DMS153 (cell line): ENCODE results near the gene AP1S1.
A peak's percentile ranks its signal among the peaks of the same experiment; 100 is the strongest.

Experiments
- DNase-seq: peaks from one replicate; lab custom pipeline; 2025; lab: John Stamatoyannopoulos, UW

Gene AP1S1

DNA sequence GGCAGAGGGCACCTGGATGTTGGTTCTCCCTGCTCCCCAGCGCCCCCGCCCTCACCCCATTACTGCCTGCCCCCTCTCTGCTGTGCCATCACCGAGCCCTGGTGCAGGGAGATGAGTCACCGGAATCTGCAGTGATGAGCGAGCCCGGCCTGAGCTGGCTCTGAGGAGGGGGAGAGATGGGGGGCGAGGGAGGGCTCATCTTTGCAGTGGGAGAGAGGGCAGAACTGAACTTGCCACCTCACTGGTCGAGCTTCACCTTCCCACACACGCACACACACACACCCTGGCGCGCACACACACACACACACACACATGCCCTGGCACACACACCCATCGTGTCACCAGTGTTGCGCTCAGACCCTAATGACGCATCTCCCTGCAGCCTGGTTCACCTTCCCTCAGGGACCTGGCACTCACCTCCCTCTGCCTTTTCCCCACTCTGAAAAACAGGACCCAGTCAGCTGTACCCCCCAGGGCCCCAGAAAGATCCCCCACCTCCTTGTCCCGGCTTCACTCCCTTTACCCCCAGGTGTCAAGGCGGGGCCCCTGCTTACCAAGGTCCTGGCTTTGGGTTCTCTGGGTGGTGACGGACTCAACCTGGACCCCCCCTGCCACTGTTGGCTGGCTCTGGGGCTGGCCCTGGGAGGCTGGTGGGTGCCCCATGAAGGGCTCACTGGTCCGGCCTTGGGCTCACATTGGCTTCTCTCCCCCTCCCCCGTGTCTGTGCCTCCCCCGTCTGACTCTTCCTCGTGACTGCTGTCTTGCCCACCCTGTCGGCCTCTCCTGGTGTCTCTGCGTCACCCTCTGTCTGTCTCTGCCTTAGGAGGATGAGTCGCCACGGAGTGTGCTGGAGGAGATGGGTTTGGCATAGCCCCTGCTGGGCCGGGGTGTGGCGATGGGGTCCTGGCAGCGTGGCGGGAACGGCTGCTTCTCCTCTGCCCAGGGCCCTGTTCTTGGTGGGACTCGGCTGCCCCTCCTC, 5.7 kb downstream of the AP1S1 start:
- DNase-seq = no peak

DNA sequence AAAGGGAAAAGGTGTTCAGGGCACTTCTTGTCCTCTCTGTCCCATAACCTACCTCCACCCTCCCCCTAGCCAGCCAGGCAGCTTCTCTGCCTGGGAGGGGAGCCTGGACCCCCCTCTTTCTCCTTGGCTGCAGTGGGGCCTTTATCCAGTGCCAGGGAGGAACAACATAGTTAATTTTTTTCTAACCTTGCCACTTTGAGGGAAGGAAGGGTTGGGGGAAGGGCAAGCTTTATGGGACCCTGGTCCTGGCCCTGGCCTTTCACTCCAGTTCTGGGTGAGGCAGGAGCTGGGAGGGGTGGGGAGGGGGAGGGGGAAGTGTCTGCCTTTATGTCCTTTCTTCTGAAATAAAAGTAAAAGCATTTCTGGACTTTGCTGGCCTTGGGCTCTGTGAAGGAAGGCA, 6.6 kb downstream of the AP1S1 start:
- DNase-seq = no peak

DNA sequence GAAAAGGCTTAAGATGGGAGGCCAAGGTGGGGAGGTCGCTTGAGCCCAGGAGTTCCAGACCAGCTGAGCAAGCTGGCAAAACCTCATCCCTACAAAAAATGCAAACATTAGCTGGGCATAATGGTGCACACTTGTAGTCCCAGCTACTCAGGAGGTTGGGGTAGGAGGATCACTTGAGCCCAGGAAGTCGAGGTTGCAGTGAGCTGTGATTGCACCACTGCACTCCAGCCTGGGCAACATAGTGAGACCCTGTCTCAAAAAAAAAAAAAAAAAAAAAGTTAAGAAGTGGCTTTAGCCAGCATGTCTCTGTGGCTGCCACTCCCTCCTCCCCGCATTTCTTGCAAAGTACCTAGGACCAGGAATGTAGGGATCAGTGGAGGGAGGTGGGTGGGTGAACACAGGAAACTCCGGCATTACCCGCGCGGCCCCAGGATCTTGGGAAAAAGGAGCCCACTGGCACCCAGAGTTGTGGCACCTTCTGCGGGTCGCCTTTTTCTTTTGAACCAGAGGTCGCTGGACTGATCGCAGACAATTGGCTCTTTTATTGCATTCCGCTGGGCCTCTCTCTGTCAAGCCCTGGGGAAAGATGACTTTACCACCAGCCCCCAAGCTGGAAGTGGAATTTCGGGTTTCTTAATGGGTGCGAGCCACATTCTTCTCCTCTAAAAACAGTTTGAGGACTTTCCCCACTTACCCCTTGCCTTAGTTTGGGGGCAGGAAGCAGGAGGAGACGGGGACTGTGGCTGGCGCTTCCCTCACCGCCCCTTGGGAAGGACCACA, 7.6 kb downstream of the AP1S1 start:
- DNase-seq = no peak

DNA sequence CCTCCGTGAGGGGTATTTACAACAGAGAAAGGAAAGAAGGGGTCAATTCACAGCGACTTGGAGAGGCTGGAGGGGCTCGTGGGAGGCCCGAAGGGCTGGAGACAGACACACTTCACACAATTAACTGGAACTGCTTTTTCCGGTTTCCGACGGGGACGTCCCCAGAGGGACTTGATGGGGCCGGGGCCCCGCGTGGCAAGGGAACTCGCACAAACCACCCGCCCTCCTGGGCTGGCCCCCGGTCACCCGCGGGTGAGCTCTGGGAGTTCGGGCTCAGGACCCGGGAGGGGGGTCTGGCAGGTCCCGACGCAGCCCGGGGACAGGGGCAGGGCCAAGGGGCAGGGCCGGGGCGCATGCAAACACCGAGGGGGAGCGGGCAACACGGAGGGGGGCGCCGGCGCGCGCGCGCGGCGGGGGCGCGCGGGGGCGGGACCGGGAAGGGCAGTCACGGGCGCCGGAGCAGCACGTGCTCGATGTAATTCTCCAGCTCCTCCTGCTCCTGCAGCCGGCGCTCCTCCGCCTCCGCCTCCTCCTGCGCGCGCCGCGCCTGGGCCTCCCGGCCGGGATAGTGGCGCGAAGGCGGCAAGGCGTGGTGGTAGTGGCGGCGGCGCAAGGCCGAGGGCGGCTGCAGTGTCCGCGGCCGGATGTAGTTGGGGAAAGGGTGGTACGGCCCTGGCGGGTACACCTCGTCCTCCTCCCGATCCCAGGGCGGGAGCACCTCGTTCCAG, 8.4 kb downstream of the AP1S1 start:
- DNase-seq = peak; percentile 56

DNA sequence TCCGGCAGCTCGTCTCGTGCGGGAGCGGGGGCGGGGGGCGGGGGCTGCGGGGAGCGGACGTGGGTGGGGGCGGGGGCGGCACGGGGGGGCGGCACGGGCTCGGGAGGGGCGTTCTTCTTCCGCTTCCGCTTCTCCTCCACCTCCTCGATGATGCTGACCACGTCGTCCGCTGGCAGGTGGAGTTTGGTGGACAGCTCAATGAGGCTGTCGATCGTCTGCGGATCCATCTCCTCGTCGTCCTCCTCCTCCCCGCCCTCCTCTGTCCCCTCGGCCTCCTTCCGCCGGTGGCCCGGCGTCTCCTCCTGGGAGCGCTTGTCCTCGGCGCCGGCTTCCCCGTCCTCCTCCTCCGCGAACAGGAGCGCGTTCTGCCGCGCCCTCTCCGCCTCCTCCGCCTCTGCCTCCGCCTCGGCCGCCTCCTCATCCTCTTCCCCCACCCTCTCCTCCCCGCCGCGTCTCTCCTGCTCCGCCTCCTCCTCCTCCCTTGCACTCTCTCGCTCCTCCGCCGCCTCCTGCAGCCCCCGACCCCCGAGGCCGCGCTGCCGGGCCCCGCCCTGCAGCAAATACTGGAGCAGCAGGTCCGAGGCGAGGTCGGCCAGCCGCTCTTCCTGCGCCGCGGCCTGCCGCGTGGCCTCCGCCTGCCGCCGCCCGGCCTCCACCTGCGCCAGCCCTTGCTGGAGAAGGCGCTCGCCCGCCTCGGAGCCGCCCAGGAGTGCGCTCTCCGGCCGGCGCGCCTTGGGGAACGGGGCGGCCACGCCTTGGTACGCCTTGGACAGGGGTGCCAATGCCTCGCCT, 9.2 kb downstream of the AP1S1 start:
- DNase-seq = peak; percentile 56

DNA sequence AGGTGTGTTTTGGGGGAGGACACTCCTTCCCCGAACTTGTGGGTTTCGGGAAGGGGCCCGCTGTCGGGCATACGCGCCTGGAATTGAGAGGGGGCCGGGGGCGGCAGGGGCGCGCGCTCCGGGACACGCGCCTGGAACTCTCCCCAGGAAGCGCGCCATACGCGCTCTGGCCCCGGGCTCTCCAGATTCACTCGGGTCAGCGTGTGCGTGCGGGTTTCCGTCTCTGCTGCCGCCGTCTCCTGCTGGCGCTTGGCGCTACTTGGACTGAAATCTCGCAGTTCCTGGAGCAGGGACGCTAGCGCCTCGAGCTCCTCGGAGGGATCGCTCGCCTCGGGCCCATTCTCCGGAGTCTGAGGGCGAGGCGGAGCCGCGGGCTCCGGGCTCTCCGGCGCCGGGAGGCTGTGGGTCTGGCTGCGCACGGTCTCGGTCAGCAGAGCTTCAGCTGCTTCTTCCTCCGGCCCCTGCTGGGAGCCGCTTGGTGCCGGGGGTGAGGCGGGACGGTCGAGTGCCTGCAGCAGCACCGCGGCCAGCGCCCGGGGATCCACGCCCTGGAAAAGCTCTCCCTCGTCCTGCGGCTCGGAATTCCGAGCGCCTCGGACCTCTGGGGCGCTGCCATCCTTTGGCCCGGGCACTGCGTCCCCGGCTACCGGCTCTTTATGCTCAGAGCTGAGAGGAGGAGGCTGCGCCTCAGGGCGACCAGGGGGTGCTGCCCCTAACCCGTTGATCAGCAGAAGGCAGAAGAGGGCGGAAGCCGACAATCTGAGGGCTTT, 10.0 kb downstream of the AP1S1 start:
- DNase-seq = no peak

DNA sequence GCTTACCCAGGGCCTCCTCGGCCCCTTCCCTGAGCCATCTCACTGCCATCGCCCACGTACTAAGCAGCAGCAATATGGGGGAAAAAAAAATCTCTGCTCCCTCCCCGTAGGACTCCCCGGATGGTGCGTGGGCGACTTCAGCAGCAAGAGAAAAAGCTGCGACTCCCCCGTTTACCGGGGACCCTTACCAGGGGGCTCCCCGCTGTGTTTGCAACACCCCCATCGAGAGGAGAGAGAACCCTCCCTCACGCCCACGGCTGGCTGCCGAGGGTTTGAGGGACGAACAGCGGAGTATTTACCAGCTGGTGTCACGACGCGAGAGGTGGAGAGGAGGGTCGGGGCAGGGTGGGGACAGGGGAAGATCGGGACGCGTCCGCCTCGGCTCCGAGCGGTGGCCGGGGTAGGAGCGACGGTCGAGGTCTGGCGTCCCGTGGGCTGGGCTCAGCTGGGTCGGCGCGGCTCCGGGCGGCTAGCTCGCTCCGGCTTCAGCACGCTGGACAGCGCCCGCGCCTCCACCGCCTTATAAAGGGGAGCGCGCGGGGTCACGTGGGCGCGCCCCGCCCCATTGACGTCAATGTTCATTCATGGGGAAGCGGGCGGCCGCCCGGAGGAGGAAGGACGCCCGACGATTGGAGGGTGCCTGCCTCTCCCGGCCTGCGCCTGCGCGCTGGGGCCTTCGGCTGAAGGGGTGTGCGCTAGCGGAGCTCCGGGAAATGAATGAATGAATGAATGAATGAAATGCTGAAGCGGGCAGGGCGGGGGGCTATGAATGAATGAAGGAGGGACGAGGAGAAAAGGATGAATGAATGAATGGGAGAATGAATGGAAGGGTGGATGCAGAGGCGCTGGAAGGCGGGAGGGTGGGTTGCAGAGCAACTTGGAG, 11.0 kb downstream of the AP1S1 start, which contains the start of gene VGF:
VGF (minus strand) TSS at position 495 of the 883 bp plus-strand sequence. CDS start 726 bp downstream, outside the sequence.
- DNase-seq = peak; percentile 94

DNA sequence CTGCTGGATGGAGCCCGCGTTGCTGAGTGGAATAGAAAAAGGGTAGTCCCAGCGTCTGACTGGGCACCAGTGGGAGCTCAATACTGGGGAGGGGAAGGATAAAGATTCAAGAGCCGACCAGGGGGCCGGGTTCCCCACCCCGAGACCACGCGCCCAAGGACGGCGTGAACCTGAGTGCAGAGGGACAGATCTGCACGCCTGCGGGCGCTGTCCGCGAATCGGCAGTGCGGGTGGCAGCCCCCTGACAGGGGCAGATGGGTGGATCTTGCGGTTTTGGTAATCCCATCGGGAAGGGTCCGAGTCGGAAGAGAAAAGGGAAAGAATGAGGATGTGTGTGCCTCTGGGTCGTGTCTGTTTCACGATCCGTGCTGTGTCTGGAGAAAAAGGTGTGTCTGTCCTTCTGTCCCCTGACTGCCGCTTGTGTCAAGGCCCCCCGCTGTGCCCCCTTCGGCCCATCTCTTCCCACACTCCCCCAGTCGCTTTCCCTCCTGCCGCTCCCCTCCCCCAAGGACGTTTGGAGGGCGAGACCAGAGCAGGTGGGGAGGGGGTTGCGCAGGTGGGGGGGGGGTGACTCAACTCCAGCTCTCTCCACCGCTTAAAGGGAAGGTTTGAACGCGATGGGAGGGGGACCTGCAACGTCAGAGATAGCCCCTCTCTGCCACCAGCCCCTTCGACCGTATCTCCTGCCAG, 11.8 kb downstream of the AP1S1 start:
- DNase-seq = no peak

DNA sequence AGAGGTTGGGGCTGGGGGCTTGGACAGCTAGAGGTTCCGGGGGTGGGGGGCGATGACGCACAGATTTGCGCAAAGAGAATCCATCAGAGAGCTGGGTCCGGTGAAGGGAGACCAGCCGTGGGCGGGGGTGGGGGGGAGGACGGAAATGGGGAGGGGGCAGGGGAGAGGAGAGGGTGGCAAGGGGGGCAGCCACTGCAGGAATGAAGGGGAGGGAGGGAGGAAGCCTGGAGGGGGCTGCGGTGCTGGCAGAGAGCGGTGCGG, 12.3 kb downstream of the AP1S1 start:
- DNase-seq = no peak

DNA sequence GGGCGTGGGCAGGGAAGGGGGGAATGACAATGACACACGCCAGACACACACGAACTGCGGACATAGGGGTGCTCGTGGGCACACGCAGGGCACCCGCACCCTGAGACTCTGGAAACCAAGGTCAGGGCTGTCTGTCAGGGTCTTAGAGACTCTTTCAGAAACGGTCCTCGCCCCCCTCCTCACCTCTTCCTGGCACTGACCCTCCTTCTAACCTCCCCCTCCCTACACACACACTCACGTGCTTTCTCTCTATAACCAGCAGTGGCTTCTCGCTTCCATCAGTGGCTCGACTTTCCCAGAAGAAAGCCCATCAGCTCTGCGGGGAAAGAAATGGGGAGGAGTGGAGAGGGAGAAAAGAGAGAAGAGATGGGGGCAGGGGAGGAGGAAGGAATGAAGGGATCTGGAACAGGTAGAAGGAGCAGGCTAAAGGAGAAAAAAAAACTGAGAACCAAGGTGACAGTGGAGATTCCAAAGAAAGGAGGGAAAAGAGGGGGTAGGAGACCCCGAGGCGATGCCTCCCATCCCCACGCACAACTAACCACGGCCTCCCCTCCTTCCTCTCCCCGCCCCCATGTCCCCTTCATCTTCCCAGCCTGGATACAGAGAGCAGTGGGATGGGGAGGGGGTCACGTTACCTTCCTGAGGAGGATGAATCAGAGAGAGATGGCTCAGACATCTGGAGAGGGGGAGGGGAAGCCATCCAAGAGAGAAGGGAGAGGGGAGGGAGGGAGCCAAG, 12.8 kb downstream of the AP1S1 start:
- DNase-seq = no peak

DNA sequence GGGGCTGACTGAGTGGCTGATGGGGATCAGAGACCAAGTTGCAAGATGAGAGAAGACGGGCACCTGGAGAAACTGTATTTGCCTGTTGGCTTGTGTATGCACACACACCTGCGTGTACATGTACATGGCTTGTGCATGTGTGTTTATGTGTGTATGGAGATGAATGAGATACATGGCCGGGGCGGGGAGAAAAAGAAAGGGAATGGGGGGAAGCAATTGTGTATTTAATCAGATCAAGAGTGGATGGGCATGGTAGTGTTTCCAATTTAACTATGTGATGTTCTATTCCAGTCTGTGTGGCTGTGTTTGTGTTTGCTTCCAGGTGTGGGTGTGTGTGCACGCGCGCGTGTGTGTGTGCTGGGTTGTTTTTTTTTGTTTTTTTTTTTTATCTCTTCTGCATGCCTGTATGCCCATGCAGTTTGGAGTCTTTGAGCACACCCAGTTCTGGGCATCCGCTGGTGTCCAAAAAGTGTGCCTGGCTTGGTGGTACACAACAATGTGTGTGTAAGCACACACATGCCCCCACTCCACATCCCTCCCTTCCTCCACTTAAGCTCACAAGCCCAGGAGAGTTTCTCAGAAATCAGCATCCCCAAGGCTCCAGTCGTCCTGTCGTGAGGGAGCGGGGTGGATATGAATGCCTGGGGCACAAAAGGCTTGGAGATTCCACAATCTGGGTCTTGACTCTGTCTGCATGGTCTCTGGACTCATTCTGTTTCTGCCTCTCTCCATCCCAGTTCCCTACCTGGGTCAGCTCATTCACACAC, 13.6 kb downstream of the AP1S1 start:
- DNase-seq = no peak

DNA sequence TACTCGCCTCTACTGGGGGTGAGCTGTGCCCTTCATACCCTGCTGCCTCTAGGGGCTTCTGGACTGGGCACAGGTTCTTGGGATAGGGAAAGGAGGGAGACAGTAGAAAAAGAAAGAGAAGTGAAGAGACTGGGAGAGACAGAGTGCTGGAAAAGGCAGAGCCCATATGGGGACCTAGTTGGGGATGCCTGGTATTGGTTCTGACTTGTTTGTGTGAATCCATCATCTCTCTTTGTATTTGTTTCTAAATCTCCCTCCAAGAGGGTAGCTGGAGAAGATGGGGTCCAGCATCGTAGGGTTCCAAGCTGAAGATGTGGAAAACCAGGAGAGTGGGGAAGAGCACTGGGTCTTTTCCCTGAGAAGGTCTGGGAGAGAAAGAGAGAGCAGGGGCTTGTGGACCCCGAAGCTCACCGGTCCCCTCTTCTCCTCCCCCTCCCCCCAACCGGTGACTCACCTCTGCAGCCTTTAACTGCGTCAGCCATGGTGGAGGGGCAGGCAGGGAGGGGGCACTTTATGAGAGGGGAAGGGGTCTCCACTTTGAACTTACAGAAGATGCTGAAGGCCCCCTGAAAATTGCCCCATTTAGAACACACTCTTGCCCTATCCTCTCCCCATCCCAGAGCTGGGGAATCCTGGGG, 14.3 kb downstream of the AP1S1 start:
- no peak for DNase-seq

DNA sequence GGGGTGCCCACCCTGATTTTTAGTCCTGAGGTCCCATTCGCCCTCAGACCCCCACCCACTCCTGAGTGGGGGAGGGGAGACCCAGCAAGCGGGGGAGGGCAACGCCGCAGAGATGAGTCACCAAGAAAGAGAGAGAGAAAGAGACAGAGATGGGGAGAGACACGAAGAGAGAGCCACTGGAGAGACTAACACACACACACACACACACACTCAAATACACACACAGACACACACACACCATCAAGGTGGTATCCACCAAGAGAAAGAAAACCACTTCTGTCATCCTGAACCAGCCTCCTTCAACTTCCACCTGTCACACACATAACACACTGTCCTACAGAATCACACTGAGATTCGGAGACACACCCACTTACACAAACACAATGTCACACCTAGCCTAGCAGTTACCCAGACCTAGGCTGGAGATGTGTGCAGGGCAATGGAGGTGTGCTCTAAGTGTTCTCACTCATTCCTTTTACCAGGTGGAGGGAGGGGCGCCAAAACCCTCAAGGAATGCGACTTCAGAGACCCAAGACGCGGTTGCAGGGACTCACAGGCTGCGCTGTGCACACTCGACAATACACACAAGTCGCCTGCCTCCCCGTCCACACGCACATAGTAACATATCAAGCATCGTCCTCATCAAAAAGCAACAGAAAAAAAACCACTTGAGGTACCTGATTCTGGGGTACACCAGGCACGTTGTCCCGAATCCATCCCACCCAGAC, 15.0 kb downstream of the AP1S1 start:
- DNase-seq = no peak

DNA sequence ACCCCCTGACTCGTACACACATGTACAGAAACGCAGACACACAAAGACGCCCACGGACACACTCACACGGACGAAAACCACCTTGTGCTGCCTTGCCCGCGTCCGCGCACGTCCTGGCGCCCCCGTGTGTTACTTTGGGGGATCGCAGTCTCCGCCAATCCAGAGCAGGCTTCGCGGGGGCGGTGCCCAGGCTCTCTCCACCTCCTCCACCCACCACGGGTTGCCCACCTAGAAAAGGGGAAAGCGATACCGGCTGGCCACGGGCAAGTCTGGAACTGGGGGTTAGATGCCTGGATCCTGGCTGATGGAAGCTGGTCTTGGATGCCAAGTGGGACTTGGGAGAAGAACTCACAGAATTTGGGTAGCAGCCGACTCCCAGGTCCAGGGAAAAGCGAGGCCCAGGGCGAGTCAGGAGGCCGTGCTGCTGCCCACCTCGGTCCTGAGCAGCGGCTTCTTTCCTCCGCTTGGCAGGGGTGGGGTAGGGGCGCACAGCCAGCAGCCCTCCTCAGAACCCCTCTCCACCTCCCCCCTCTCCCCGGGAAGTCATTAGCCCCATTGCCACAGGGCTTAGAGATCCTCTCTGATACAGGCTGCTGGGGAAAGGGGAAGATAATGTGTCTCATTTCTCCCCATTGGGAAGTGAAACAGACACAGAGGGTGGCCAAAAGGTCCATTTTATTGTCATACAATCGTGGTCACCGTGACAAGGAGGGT, 15.7 kb downstream of the AP1S1 start:
- no peak for DNase-seq

DNA sequence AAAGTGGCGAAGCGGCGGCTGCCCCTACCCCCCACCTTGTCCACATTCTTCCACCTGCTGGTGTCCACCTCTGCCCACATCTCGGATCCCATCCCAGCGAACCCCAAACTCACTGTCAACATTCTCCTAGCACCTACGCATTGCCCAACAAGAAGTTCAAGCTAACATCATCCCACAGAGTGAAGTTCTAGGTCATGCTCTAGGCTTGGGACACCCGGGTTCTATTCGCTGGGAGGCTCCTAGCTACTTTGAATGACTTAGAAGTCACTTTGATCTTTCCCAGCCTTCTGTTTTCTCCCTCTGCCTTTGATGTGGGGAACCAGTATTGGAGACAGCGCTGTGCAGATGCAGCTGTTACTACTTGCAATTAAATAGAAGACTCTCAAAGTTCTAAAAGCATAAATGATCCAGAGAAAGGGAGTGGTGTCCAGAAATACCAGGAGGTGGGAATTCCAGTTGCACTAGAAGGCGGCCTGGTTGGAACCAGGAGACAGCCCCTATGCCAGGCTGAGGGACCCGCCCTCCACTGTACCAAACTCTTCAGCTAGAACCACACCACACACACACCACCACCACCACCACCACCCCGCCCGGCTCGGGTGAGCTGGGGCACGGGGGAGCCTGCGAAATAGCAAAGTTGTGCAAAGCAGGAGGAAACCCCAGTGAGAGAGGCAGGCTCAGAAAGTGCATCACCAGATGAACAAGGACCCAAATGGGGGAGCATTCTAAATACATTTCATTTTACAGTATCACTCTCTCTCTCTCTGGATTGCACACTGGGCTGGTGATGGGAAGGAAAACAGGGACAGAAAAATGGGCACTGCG, 16.6 kb downstream of the AP1S1 start:
- no peak for DNase-seq
